HG02973 (cell line): ENCODE results near the gene CCNC.

Experiments used
- ATAC-seq: cut with Tn5 transposase; IDR thresholded peaks from one replicate; pipeline ENCODE4 v1.9.1; 2021; ENCODE audit warnings: moderate library complexity; ENCODE audit not compliant: unreplicated experiment

CCNC gene, protein sequence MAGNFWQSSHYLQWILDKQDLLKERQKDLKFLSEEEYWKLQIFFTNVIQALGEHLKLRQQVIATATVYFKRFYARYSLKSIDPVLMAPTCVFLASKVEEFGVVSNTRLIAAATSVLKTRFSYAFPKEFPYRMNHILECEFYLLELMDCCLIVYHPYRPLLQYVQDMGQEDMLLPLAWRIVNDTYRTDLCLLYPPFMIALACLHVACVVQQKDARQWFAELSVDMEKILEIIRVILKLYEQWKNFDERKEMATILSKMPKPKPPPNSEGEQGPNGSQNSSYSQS

DNA sequence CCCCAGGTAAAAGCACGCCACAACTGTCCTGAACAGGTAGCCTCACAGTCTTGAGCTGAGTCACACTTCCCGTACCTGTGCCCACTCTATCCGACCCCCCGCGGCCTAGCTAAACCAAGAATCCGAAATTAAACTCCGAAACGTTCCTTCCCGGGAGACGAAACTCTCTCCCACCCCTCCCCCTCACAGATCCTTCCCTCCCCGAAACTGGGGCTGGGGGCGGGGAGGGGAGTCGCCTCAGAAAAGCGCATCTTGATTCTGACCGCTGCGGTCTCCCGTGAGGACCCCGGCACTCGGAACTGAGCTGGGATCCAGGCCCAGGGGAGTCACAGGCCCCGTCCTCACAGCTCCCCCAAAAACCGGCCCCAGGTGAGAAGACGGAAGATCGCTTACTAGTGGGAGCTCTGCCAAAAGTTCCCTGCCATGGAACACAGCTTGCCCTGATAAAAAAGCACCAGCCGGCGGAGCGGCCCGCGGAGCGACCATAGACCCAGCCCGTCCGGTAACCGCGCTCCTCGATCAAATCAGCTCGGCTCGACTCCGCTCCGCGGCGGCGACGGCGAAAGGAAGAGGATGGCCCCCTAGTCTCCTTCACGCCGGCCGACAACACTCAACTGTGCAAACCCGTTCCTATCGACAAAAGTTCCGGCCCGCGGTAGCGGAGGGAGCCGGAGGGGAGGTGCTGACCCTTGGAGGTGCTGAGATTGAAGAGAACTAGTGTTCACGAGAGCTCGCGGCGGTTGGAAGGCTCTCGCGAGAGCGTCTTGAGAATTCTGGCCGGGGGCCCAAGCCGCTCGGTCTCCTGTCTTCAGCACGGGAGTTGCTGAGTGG, at the start of gene CCNC:
Gene CCNC (minus strand): TSS at position 558 of the 831 bp plus-strand sequence. CDS start 133 bp downstream, at position 425.
- peak; percentile 99 for ATAC-seq

DNA sequence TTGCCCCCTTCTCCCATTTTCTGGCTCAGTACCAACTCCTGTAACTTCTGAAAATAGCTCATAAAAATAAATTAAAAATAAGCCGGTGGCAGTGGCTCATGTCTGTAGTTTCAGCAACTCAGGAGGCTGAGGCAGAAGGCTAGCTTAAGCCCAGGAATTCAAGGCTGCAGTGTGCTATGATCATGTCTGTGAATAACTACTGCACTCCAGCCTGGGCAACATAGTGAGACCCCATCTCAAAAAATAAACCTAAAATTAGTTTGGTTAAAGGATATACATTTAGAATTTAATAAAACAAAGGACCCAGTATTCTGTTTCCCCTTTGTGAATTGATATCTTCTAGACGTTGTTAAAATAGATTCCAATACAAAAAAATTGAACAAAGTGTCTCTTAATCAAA, 48.7 kb upstream of the CCNC start:
- no peak for ATAC-seq

DNA sequence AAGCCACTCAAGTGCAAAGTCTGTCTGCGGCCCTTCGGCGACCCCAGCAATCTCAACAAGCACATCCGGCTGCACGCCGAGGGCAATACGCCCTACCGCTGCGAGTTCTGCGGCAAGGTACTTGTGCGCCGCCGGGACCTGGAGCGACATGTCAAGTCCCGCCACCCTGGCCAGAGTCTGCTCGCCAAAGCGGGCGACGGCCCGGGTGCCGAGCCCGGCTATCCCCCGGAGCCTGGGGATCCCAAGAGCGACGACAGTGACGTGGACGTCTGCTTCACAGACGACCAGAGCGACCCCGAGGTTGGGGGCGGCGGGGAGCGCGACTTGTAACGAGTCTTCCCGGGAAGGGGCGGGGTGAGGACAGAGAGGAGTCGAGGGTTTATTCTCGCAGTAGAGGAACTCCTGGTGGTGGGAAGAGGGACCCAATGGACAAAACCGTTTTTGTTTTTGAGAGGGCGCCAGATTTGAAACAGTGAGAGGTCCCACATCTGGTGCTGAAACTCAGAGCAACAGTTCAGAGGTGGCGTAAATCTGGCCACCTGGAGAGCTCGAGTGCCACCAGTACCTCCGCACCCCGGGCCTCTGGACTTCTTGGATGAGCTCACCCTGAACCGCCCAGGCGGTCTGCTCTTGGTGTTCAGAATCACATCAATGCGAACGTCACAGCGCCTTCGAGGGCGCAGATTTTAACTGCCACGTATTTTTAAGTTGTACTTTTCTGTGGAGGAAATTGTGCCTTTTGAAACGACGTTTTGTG, 46.1 kb upstream of the CCNC start:
- no peak for ATAC-seq

DNA sequence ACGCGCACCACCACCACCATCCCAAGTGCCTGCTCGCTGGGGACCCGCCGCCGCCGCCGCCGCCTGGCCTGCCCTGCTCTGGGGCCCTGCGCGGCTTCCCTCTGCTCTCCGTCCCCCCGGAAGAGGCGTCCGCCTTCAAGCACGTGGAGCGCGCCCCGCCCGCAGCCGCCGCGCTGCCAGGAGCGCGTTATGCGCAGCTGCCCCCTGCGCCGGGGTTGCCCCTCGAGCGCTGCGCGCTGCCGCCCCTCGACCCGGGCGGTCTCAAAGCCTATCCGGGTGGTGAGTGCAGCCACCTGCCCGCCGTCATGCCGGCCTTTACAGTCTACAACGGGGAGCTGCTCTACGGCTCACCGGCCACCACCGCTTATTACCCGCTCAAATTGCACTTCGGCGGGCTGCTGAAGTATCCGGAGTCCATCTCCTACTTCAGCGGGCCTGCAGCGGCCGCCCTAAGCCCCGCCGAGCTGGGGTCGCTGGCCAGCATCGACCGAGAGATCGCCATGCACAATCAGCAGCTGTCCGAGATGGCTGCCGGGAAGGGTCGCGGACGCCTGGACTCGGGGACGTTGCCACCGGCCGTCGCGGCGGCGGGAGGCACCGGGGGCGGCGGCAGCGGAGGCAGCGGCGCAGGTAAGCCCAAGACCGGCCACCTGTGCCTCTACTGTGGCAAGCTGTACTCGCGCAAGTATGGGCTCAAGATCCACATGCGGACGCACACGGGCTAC, 45.4 kb upstream of the CCNC start:
- peak; percentile 53 for ATAC-seq

DNA sequence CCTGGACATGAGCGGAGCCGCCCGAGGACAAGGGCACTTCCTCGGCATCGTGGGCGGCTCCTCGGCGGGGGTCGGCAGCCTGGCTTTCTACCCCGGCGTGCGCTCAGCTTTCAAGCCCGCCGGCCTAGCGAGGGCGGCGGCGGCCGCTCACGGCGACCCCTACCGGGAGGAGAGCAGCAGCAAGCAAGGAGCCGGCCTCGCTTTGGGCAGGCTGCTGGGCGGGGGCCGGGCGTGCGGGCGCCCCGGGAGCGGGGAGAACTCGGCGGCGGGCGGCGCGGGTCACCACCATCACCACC, 44.9 kb upstream of the CCNC start:
- ATAC-seq, result peak; percentile 56

DNA sequence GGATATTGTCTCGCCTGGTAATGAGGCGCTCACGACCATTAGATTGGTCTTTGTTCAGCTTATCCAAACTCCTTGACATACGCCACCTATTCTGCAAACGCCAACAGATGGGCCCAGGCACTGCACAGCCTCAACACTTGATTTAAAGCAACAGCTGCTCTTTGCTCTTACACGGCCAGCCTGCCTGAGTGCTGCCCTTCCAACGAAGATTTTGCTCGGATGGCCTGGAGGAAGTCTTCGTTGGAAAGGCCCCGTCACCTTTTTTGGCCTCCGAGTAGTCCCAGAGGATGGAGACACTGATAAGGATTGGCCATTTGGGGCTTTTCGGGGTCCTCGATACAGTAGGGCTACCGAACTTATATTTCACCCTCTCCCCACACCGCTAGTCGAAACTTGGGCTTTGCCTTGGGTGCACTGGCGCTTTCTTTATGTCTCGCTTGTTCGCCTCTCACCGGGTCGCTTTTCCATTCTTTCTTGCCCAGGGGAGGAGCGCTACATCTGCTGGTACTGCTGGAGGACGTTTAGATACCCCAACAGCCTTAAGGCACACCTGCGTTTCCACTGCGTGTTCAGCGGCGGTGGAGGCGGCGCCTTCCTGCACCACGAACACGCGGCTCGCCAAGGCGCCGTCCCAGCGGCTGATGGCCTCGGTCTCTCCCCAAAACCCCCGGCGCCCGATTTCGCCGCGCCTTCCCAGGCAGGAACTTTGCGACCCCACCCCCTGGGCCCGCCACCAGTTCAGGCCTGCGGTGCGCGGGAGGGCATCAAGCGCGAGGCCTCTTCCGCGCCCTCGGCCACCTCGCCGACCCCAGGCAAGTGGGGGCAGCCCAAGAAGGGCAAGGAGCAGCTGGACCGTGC, 44.3 kb upstream of the CCNC start:
- ATAC-seq, result no peak

DNA sequence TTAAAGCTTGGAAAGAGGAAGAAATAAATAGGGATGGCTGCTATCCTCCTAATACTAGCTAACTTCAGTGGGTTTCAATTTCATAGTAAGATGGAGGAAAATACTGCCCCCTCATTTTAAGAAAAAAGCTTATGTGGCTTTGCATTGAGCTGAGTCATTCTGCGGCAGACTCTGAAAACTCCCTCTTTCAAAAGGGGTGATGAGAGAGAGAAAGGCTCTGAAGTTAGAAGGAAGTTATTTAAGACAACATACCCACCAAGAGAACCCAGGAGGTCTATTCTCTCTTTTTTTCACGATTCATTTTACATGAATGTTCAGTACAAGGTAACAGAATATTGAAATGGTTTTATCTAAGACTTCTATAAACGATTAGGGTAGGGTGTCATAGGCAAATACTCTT, 42.7 kb upstream of the CCNC start:
- ATAC-seq, result peak; percentile 68

DNA sequence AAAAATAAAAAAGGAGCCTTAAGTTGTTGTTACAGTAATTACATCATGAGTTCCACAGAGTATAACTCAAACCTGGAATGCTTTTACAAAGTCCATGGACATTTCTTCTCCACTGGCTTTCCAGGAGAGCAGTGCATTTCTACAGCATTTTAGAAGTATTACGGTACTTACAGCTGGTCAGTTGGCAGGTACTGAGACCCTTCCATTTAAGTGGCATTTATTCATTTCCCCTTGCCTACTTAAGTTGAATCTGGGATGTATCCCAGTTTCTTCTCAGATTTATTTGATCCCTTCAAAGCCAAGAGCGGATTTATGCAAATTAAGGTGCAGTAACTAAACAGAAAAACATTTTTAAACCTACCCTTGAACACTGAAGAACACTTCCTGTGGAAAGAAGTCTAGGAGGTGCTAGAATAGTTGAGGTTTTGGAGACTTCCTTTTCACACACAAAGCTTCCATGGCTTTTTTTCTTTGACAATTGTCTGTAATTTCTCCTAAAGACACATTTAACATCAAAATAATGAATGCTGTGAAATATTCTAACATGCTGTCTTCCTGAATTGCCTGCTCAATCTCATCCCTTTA, 41.5 kb upstream of the CCNC start:
- ATAC-seq, result no peak

DNA sequence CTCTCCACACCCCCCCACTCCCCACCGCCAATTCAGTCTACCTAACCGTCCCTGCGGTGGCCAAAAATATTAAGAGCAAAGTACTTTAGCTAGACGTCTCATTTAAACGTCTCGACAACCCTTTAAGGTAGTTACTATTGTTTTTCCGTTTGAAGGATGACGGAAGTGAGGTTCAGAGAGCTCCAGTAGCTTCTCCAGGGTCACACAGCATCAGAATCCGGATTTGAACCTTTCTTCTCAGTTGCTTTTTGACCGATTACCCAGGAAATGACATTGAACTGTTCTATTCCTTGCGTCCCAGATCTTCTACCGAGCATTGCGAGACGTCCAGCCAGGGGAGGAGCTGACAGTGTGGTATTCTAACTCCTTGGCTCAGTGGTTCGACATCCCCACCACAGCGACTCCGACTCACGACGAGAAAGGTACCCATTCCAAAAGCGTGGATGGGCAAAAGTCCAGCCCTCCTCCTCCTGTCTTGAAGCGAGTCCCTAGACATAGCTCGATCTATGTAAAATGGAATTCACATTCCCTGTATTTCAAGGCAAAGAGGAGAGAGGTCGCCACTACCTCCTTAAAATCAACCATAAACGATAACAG, 40.5 kb upstream of the CCNC start:
- no peak for ATAC-seq

DNA sequence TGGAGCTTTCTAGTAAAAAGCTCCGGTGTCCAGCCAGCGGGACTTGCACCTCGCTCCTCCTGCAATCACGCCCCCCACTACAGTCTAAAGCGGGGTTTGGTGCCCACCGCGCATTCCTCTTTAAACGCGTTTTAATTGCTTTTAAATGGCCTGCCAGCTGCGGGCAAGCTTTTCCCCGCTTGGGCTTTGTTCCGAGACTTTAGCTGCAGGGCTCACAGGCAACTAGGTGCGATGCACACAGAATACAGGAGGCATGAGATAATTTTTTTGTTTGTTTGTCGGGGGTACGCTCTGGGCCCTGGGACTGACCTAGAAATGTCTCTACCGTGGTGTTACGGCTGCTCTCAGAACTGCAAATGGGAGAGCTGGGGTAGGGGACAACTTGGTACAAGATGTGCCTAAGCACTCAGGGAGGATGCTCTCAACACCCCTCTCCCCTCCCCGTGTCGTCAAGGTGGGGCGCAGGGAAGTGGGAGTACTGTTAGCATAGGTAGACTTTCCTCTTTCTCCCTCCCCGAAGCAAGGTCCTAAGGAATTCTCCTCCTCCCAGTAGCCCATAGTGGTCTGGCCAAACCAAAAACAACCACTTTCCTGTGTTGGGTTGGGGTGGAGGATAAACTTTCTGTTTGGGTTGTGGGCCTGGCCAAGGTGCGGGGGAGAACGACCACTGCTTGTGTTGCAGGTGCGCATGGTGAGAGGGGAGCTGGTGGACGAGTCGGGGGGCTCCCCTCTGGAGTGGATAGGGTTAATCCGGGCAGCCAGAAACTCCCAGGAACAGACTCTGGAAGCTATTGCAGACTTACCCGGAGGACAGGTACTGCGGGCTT, 39.8 kb upstream of the CCNC start:
- ATAC-seq, result no peak

DNA sequence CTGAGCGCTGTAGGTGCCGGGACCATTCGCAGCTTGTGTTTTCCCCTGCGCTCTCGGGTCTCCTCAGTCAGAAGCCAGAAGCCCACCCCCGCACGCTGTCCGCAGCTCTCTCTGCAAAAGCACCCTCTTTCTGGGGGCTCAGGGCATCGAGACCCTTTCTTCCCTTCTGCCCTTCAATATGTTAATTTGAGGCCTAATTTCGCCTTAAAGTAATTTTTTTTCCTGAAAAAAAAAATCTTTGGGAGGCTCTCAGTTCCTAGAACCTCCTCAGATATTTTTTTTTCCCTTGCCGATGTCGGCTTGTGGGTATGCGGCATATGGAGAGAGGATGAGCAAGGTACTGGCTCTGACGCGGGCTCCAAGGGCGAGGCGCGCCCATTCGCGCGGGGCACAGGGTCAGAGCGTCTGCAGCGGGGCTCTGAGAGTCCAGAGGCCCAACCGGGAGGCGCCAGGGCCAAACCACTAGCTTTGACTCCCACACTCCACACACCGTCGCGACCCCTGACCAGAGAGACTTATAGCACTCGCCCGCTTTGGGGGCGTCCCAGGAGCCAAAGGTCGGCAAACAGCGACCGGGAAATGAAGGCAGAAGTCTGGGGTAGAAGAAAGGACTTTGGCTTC, 39.1 kb upstream of the CCNC start:
- no peak for ATAC-seq

DNA sequence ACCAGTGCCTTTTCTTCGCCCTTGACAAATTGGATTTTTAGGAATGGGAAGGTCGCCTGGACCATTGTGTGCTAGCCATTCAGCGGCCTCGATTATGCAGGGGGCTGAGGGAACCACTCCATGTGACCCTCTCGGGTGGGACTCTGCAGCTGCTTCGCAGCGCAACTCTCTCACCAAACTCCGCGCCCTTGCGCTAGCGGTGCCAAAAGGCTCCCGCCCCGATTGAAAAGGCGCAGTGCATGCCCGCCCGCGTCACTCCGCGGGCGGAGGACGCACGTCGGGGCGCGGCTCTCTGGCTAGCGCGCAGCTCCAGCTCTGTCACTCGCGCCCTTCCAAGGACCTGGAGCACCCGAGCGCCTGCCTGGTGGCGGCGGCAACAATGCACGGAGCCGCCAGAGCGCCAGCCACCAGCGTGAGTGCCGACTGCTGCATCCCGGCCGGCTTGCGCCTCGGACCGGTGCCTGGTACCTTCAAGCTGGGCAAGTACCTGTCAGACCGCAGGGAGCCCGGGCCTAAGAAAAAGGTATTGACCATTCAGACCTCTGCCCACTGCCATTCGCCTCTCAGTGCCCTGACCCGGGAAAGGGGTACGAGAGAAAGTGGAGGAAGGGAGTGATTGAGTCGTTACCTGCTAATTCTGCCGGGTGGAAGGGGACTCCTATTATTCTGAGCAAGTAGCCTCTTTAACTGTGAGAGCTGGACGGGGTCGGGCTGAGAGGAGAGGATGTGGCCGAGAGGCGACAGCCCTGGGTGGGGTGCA, 38.4 kb upstream of the CCNC start, which contains the start of gene PRDM13:
Gene PRDM13 (plus strand): TSS at position 178 of the 760 bp plus-strand sequence. CDS start 202 bp downstream, at position 380.
- ATAC-seq, result no peak

DNA sequence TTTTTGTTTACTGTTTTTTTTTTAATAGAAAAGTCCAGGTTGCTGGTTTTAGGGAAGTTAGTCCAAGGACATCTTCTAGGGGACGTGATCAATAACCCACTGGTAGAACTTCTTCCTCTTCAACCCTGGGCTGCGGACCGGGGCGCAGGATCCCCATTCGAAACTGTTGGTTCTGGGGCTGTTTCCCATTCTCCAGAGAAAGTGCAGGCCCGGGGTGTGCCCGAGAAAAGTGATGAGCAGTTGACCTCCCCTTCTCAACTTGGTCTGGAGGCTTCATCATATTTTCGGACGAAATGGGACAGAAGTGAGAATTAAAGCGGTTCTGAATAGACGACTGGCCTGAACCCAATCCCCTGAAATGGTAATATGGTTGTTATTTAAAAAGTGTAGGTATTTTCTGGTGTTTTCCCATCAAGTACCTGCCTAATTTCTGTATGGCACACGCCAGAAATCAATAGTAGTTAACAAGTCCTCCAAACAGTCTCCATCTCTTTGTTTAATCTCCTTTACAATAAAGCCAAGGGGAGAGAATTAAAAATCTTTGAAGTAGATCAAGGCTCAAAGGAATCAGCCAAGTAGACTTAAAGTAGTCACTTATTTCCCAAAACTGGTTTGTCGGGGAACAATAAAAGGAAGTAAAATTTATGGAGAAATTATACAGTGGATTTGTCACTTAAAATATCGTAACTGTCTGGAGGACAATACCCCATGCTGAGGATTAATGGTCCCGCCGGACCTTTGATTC, 37.6 kb upstream of the CCNC start:
- no peak for ATAC-seq

DNA sequence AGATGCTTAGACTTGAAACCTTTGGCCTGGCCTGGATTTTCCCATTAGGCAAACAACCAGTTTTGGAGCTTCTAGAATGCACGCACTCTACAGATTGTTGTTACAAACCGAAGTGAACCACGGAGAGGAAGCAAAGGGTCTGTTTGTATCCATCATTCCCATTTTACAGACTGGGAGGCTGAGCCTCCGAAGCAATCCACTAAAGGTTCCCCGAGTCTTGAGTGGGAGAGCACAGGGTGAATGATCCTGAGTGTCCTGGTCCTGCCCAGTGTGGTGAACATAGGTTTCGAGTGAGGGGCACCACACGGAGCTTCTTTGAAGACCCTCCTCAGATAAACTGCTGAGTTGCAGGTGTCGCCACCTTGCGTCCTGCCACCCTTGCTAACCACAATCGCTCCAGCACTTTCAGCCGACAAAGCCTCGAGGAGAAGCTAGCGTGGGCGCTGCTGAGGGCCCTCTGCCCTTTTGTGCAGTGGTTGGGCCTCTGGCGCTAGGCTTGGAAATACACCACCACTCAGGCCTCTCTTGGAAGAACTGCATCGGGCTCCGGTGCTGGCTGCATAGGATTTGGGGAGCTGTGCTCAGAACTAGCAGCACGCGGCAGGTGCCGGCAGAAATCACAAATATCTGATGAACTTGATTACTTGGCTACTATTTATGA, 36.7 kb upstream of the CCNC start:
- no peak for ATAC-seq

DNA sequence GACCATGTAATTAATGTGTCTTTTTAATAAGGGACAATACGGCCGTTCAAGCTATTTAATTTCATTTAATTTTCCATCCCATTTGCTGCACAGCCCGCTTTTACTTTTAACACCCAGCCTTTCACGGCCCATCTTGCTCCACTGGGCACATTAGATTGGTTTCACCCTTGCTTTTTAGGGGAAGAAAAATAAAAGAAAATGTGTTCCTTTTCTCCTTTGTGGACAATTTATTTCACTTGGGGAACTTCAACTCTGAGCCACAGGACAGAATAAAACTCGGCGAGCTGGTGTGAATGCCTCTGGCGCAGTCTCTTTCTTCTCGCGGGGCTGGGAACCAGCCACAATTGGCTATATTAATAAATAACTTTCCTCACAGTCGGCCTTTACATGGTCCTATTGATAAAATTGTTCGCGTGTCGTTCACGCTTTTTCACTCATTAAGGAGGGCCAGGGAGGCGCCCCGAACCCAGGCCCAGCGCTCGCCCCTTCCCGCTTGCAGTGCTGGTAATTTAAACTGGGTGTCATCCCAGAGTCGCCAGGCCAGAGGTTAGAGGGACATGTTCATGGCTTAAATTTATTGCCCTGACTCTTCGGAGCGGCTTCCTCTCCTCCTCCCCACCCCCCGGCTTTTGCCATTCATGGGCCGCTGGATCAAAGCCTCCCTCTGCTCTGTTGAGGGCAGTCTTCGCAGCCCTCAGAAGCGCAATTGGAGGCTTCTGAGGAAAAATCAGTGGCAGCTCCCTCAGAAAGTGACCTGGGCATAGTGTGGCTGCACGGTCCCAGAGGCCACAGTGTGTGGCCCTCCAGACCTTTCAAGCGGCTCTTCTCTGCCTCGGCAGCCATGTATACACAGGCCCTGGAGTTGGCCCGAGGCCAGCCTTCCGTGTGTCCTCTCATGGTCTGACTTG, 36.0 kb upstream of the CCNC start:
- no peak for ATAC-seq
